Colonic mucosa (tissue), 4 donors: ENCODE data around the gene IFNA6. TPM values are rescaled to one million over a fixed set of nuclear protein-coding genes. Genes with fewer than 3 reads are reported as not detected.

ENCODE experiments used
- DNase-seq: peaks from one replicate; pipeline ENCODE4 v3.0.0-alpha.2; 2020
- H3K27ac ChIP-seq: fragments of 200-600 bp; one replicate; pipeline ENCODE4 v1.8.0; 2021
- H3K27me3 ChIP-seq: fragments of 200-600 bp; one replicate; pipeline ENCODE4 v1.8.0; 2021
- H3K36me3 ChIP-seq: fragments of 200-600 bp; one replicate; pipeline ENCODE4 v1.8.0; 2021
- H3K4me1 ChIP-seq: fragments of 200-600 bp; one replicate; pipeline ENCODE4 v1.8.0; 2021; ENCODE audit warnings: mild to moderate bottlenecking
- H3K4me3 ChIP-seq: fragments of 200-600 bp; one replicate; pipeline ENCODE4 v1.8.0; 2021
- H3K9ac ChIP-seq, 2 donors: one replicate each; pipeline ENCODE4 v1.7.0; 2013; ENCODE audit warnings: control low read depth in 2 of 2, low read depth in 2 of 2, low read length in 2 of 2
- H3K9me3 ChIP-seq: fragments of 200-600 bp; one replicate; pipeline ENCODE4 v1.8.0; 2021
- intact Hi-C: fragments of 100-400 bp; cut with DNase I; formaldehyde crosslinking; loops from one replicate; pipeline ENCODE4 v1.14.1; 2022
- total RNA-seq, 2 donors: library from RNA; stranded (reverse); fragmentation: NEBNext Ultra II Directional in 1 of 2; extraction: Animal tissue kit (Norgen Biotek cat#: 25700) in 1 of 2; gene quantifications; one replicate each; pipeline ENCODE4 v1.2.1, GENCODE V29; 2021
- TF ChIP-seq, protein P1 (sequence below): fragments of 200-600 bp; IDR thresholded peaks from one replicate; pipeline ENCODE4 v1.8.0; 2022; ENCODE audit warnings: antibody characterized with exemption, mild to moderate bottlenecking
- donor health status: healthy.
- donor health status: DM: no; HTN: no; CAD: no.
- donor health status: DM: no; HTN: no; CAD: no.

IFNA6 gene
- total RNA-seq, 2 donors from 2014 or later: not detected

DNA sequence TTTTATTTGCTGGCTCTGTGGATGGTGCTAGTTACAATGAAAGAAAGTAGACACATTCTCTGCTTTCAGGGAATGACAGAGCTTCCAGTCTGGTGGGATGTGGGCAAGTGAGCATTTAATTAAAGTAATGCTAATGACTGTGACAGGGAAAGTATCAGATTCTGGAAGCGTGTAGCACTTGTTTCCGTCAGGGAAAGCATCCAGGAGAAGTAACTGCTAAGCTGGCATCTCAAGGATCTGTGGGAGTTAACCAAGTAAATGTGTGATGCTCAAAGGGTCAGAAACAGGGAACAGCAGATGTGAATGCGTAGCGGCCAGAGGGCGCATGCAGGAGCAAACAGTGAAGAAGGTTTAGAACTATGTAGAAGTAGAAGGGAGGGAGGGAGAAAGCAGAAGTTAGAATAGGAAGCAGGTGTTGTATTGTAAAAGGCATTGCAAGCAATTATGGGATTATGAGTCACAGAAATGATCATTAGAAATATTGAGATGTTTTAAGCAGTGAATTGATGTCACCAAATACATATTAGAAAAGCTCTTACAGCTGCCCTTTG lies 27.7 kb downstream of the IFNA6 start:
- no peaks in the 10 kb centered on the region for H3K27me3 ChIP-seq

GRCh38 chr9:21320465-21320864 lies 30.2 kb downstream of the IFNA6 start:
- Histone ChIP-seq H3K9ac (no peak overlapping the region), H3K27ac (no peak overlapping the region), H3K4me3 (no peak overlapping the region), H3K36me3 (no peaks in the 10 kb centered on the region), H3K27me3 (no peaks in the 10 kb centered on the region), H3K4me1 (no peaks in the 10 kb centered on the region), H3K9me3 (no peaks in the 10 kb centered on the region)
- TF ChIP-seq, protein P1, sequence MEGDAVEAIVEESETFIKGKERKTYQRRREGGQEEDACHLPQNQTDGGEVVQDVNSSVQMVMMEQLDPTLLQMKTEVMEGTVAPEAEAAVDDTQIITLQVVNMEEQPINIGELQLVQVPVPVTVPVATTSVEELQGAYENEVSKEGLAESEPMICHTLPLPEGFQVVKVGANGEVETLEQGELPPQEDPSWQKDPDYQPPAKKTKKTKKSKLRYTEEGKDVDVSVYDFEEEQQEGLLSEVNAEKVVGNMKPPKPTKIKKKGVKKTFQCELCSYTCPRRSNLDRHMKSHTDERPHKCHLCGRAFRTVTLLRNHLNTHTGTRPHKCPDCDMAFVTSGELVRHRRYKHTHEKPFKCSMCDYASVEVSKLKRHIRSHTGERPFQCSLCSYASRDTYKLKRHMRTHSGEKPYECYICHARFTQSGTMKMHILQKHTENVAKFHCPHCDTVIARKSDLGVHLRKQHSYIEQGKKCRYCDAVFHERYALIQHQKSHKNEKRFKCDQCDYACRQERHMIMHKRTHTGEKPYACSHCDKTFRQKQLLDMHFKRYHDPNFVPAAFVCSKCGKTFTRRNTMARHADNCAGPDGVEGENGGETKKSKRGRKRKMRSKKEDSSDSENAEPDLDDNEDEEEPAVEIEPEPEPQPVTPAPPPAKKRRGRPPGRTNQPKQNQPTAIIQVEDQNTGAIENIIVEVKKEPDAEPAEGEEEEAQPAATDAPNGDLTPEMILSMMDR: no peak
- intact Hi-C loops: loop anchor here (5.0 kb wide), 1 partner anchor 77 kb away; no protein-coding TSS in a partner anchor
- DNase-seq: no peak

More for the DNA sequence above, 27.7 kb downstream of the IFNA6 start:
- H3K9me3 ChIP-seq: no peaks in the 10 kb centered on the region
- no peak overlapping the region for H3K9ac ChIP-seq
- DNase-seq: no peak
- no peaks in the 10 kb centered on the region for H3K36me3 ChIP-seq
- H3K27ac ChIP-seq: no peak overlapping the region
- H3K4me3 ChIP-seq: no peak overlapping the region
- intact Hi-C loops: loop anchor here (5.0 kb wide), 1 partner anchor 74 kb away; no protein-coding TSS in a partner anchor
- TF ChIP-seq, protein P1: no peak
- H3K4me1 ChIP-seq: no peaks in the 10 kb centered on the region

DNA sequence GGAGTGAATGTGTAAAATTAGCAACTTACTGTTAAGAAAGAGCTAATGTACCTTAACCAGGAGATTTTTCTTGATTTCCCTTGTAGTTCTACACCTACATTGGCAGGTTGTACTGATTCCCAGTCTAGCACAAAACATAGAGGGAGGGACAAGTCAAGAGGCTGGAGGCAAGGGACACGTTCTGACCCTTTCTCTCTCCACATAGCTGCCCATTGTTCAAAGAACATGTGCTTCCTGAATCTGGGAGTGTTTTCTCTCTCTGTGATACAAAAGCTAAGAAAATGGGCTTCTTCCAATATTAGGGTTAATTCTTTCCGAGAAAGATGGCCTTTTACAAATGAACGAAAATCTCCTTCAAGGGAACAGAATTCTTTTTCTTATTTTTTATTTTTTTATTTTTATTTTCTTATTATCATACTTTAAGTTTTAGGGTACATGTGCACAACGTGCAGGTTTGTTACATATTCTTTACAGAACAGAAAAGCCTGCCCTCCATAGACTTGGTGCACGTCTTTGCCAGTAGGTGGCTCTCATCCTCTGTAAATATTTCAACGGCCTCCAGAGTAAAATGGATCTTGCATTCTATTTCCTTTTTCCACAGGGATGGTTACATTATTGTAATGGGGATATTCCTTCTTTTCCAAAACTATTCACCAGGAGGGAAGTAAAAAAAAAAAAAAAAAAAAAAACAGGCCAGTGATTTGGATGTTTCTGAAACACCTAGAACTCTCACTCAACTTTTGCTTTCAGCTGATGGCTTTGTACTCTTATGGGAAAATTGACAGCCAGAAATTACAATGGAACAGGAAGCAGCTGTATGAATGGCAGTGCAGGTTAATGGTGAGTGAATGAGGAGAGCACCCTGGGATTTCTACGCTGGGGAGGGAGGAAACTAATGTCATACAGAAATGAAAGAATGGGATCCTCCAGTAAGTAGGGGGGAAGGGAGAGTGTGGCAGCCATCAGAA lies 32.4 kb downstream of the IFNA6 start:
- Histone ChIP-seq H3K27ac (no peak overlapping the region), H3K36me3 (no peaks in the 10 kb centered on the region), H3K27me3 (no peaks in the 10 kb centered on the region), H3K4me1 (no peaks in the 10 kb centered on the region), H3K4me3 (no peak overlapping the region), H3K9me3 (no peaks in the 10 kb centered on the region), H3K9ac (no peak overlapping the region)
- intact Hi-C loops: loop anchor here (10.0 kb wide), 1 partner anchor 477 kb away; no protein-coding TSS in a partner anchor
- TF ChIP-seq, protein P1: peak; percentile 57
- DNase-seq: peak; percentile 47

- Histone ChIP-seq H3K9ac (no peak overlapping the region), H3K4me1 (no peaks in the 10 kb centered on the region), H3K27me3 (no peaks in the 10 kb centered on the region), H3K4me3 (no peak overlapping the region), H3K9me3 (no peaks in the 10 kb centered on the region), H3K27ac (no peak overlapping the region), H3K36me3 (no peaks in the 10 kb centered on the region)
- DNase-seq: no peak
- intact Hi-C loops: loop anchor here (10.0 kb wide), 1 partner anchor 478 kb away; no protein-coding TSS in a partner anchor
- TF ChIP-seq, protein P1: no peak
Observed at GRCh38 chr9:21316860-21317259, 33.8 kb downstream of the IFNA6 start.

- H3K4me1 ChIP-seq: no peaks in the 10 kb centered on the region
- no peaks in the 10 kb centered on the region for H3K36me3 ChIP-seq
- no peaks in the 10 kb centered on the region for H3K9me3 ChIP-seq
- intact Hi-C loops: loop anchor here (10.0 kb wide), 1 partner anchor 479 kb away; no protein-coding TSS in a partner anchor
- no peaks in the 10 kb centered on the region for H3K27me3 ChIP-seq
- no peak for DNase-seq
- H3K4me3 ChIP-seq: no peak overlapping the region
- no peak overlapping the region for H3K27ac ChIP-seq
- H3K9ac ChIP-seq: no peak overlapping the region
- TF ChIP-seq, protein P1: no peak
Observed at GRCh38 chr9:21316032-21316842, 34.5 kb downstream of the IFNA6 start.
